ENCODE data around the gene ZFYVE21. TPM values are rescaled to one million over a fixed set of nuclear protein-coding genes. Genes with fewer than 3 reads are reported as not detected.

The ZFYVE21 gene
- total RNA-seq, 1 experiment from 2014 or later: 66.2 TPM

GRCh38 chr14:103746701-103747100, 31.1 kb downstream of the ZFYVE21 start:
- intact Hi-C loops (cut with micrococcal nuclease; ENCODE audit: unreplicated experiment): no loop called here
- H3K4me1 Mint-ChIP-seq (ENCODE audit: low read depth, unreplicated experiment): no peaks in the 10 kb centered on the region
- H3K27me3 ChIP-seq (replicated peaks; ENCODE audit: control insufficient read depth, insufficient read depth, low read length): no peaks in the 10 kb centered on the region
- H3K4me3 Mint-ChIP-seq (ENCODE audit: unreplicated experiment): no peak overlapping the region
- POLR2A ChIA-PET: no interaction called here
- H3K4me3 ChIP-seq (ENCODE audit: low read depth, low read length): no peak overlapping the region
- no peaks in the 10 kb centered on the region for H3K9me3 ChIP-seq
- no peaks in the 10 kb centered on the region for H3K36me3 ChIP-seq (ENCODE audit: control insufficient read depth, insufficient read depth, low read length)
- H3K27ac Mint-ChIP-seq (ENCODE audit: unreplicated experiment): no peak overlapping the region
- no peaks in the 10 kb centered on the region for H3K27me3 Mint-ChIP-seq (ENCODE audit: insufficient read depth, unreplicated experiment)
- no peaks in the 10 kb centered on the region for H3K4me1 ChIP-seq
- H3K36me3 Mint-ChIP-seq (ENCODE audit: insufficient read depth, unreplicated experiment): no peaks in the 10 kb centered on the region
- CTCF ChIA-PET: no interaction called here
- no peaks in the 10 kb centered on the region for H3K9me3 Mint-ChIP-seq (ENCODE audit: unreplicated experiment)
- BruUV-seq (replicated peaks): no TSS peak
- no peak for DNase-seq
- no peak for TF ChIP-seq CTCF (IDR thresholded peaks at IDR 0.05; ENCODE audit: insufficient read depth in 1 of 2, low read depth in 1 of 2, low read length in 1 of 2, severe bottlenecking in 1 of 2, unreplicated experiment in 1 of 2)

GRCh38 chr14:103748534-103748857, 32.9 kb downstream of the ZFYVE21 start:
- no peaks in the 10 kb centered on the region for H3K27me3 ChIP-seq (replicated peaks; ENCODE audit: control insufficient read depth, insufficient read depth, low read length)
- H3K36me3 ChIP-seq (ENCODE audit: control insufficient read depth, insufficient read depth, low read length): no peaks in the 10 kb centered on the region
- Mint-ChIP-seq H3K9me3 (ENCODE audit: unreplicated experiment) (no peaks in the 10 kb centered on the region), H3K36me3 (ENCODE audit: insufficient read depth, unreplicated experiment) (no peaks in the 10 kb centered on the region), H3K27me3 (ENCODE audit: insufficient read depth, unreplicated experiment) (no peaks in the 10 kb centered on the region), H3K27ac (ENCODE audit: unreplicated experiment) (no peak overlapping the region), H3K4me1 (ENCODE audit: low read depth, unreplicated experiment) (no peaks in the 10 kb centered on the region), H3K4me3 (ENCODE audit: unreplicated experiment) (no peak overlapping the region)
- POLR2A ChIA-PET: no interaction called here
- no peak for TF ChIP-seq CTCF (IDR thresholded peaks at IDR 0.05; ENCODE audit: insufficient read depth in 1 of 2, low read depth in 1 of 2, low read length in 1 of 2, severe bottlenecking in 1 of 2, unreplicated experiment in 1 of 2)
- no peak for DNase-seq
- H3K9me3 ChIP-seq: no peaks in the 10 kb centered on the region
- BruUV-seq (replicated peaks): no TSS peak
- CTCF ChIA-PET: no interaction called here
- intact Hi-C loops (cut with micrococcal nuclease; ENCODE audit: unreplicated experiment): no loop called here
- H3K4me3 ChIP-seq (ENCODE audit: low read depth, low read length): no peak overlapping the region
- H3K4me1 ChIP-seq: no peaks in the 10 kb centered on the region

- DNase-seq: no peak
- H3K9me3 Mint-ChIP-seq (ENCODE audit: unreplicated experiment): no peaks in the 10 kb centered on the region
These were observed 33.8 kb downstream of the ZFYVE21 start for GRCh38 chr14:103749452-103749851.

More at GRCh38 chr14:103749452-103749851, 33.8 kb downstream of the ZFYVE21 start:
- H3K4me1 ChIP-seq: no peaks in the 10 kb centered on the region
- Mint-ChIP-seq H3K4me3 (ENCODE audit: unreplicated experiment) (no peak overlapping the region), H3K4me1 (ENCODE audit: low read depth, unreplicated experiment) (no peaks in the 10 kb centered on the region), H3K27me3 (ENCODE audit: insufficient read depth, unreplicated experiment) (no peaks in the 10 kb centered on the region), H3K36me3 (ENCODE audit: insufficient read depth, unreplicated experiment) (no peaks in the 10 kb centered on the region), H3K27ac (ENCODE audit: unreplicated experiment) (no peak overlapping the region)
- H3K4me3 ChIP-seq (ENCODE audit: low read depth, low read length): no peak overlapping the region
- CTCF ChIA-PET: no interaction called here
- intact Hi-C loops (cut with micrococcal nuclease; ENCODE audit: unreplicated experiment): no loop called here
- POLR2A ChIA-PET: no interaction called here
- BruUV-seq (replicated peaks): no TSS peak
- H3K27me3 ChIP-seq (replicated peaks; ENCODE audit: control insufficient read depth, insufficient read depth, low read length): no peaks in the 10 kb centered on the region
- H3K9me3 ChIP-seq: no peaks in the 10 kb centered on the region
- TF ChIP-seq CTCF (IDR thresholded peaks at IDR 0.05; ENCODE audit: insufficient read depth in 1 of 2, low read depth in 1 of 2, low read length in 1 of 2, severe bottlenecking in 1 of 2, unreplicated experiment in 1 of 2): no peak
- H3K36me3 ChIP-seq (ENCODE audit: control insufficient read depth, insufficient read depth, low read length): no peaks in the 10 kb centered on the region

Data from Caco-2 (cell line).